DND-41 (cell line): ENCODE measurements around the gene C9orf72.

Experiments used
- ATAC-seq: fragments of 200-7000 bp; cut with Tn5 transposase; 3 replicates; pipeline ENCODE4 v1.9.1; 2021; ENCODE audit warnings: low read depth; ENCODE audit not compliant: insufficient read depth
- DNase-seq: peaks from one replicate; pipeline ENCODE4 v3.0.0-alpha.2; 2020
- H2AFZ ChIP-seq: 2 replicates; pipeline ENCODE4 v1.6.0; 2012; ENCODE audit warnings: low read depth, low read length
- H3K27ac ChIP-seq: 2 replicates; pipeline ENCODE4 v1.5.1; 2012; ENCODE audit warnings: low read length, inconsistent platforms
- H3K27me3 ChIP-seq: fragments of 200-600 bp; sonication (generic); 2 replicates; pipeline ENCODE4 v1.6.0; 2012; ENCODE audit warnings: low read length, mild to moderate bottlenecking, inconsistent platforms; ENCODE audit not compliant: insufficient read depth, poor library complexity
- H3K36me3 ChIP-seq: 2 replicates; pipeline ENCODE4 v1.5.1; 2012; ENCODE audit warnings: low read length, inconsistent platforms; ENCODE audit not compliant: insufficient read depth
- H3K4me1 ChIP-seq: 2 replicates; pipeline ENCODE4 v1.5.1; 2012; ENCODE audit warnings: mild to moderate bottlenecking, low read length; ENCODE audit not compliant: insufficient read depth
- H3K4me2 ChIP-seq: 2 replicates; pipeline ENCODE4 v1.6.0; 2012; ENCODE audit warnings: mild to moderate bottlenecking, moderate library complexity, low read length, inconsistent platforms; ENCODE audit not compliant: insufficient read depth
- H3K4me3 ChIP-seq, 2 experiments: fragments of 200-600 bp in 1 of 2; shearing (Covaris generic) in 1 of 2; 2 replicates each; pipeline ENCODE4 v1.5.1; 2012 to 2016; ENCODE audit warnings: inconsistent platforms in 2 of 2, low read length in 2 of 2, mild to moderate bottlenecking in 2 of 2, low read depth in 1 of 2, moderate library complexity in 1 of 2
- H3K79me2 ChIP-seq: 2 replicates; pipeline ENCODE4 v1.6.0; 2012; ENCODE audit warnings: low read length, inconsistent platforms; ENCODE audit not compliant: insufficient read depth
- H3K9ac ChIP-seq: 2 replicates; pipeline ENCODE4 v1.6.0; 2012; ENCODE audit warnings: low read depth, mild to moderate bottlenecking, inconsistent platforms, low read length, moderate library complexity
- H3K9me3 ChIP-seq: 2 replicates; pipeline ENCODE4 v1.5.1; 2012; ENCODE audit warnings: low read length, moderate library complexity, mild to moderate bottlenecking, inconsistent platforms; ENCODE audit not compliant: insufficient read depth, severe bottlenecking
- H4K20me1 ChIP-seq: 2 replicates; pipeline ENCODE4 v1.6.0; 2012; ENCODE audit warnings: low read length; ENCODE audit not compliant: insufficient read depth
- EZH2 ChIP-seq: IDR thresholded peaks from 3 replicates; pipeline ENCODE4 v1.6.1; 2012; ENCODE audit warnings: borderline replicate concordance, low read depth, mild to moderate bottlenecking, moderate library complexity, low read length, inconsistent platforms; ENCODE audit not compliant: severe bottlenecking
- TF ChIP-seq, protein P1 (sequence below): IDR thresholded peaks from 2 replicates; pipeline ENCODE4 v1.5.1; 2012; ENCODE audit warnings: borderline replicate concordance, low read length, moderate library complexity, mild to moderate bottlenecking; ENCODE audit not compliant: poor library complexity, severe bottlenecking; ENCODE audit errors: extremely low read depth

Gene C9orf72

DNA sequence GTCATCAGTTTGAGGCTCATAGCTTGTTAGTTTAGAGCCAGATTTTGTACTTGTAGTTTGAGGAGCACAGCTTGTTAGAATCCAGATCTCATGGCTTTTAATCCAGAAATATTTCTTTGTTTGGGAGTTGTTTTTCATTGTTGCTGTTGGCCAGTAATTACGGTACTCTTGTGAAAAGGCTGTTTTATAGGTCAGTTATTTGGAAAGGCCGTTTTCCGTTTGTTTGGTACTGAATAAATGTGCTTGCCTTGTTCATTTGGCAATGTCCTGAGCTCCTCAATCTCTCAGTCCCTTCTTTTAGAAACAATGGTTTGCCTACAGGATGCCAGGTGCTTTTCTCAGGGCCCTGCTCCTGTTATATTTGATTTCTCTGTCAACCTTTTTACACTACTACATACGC is 39.1 kb downstream of the C9orf72 start:
- H3K27me3 ChIP-seq, result peaks cover 8% of the 10 kb centered on the region
- no peak overlapping the region for H2AFZ ChIP-seq
- peaks cover 8% of the 10 kb centered on the region; the same call in 1 of the 2 replicates for H3K4me1 ChIP-seq
- DNase-seq (no peak), ATAC-seq (no peak)
- H3K4me3 ChIP-seq, result no peak overlapping the region
- H3K9ac ChIP-seq, result no peak overlapping the region
- H3K36me3 ChIP-seq, result no peaks in the 10 kb centered on the region
- no peaks in the 10 kb centered on the region for H3K9me3 ChIP-seq
- H3K4me2 ChIP-seq, result no peak overlapping the region
- H3K79me2 ChIP-seq, result no peaks in the 10 kb centered on the region
- TF ChIP-seq EZH2, result no peak
- TF ChIP-seq, protein P1, sequence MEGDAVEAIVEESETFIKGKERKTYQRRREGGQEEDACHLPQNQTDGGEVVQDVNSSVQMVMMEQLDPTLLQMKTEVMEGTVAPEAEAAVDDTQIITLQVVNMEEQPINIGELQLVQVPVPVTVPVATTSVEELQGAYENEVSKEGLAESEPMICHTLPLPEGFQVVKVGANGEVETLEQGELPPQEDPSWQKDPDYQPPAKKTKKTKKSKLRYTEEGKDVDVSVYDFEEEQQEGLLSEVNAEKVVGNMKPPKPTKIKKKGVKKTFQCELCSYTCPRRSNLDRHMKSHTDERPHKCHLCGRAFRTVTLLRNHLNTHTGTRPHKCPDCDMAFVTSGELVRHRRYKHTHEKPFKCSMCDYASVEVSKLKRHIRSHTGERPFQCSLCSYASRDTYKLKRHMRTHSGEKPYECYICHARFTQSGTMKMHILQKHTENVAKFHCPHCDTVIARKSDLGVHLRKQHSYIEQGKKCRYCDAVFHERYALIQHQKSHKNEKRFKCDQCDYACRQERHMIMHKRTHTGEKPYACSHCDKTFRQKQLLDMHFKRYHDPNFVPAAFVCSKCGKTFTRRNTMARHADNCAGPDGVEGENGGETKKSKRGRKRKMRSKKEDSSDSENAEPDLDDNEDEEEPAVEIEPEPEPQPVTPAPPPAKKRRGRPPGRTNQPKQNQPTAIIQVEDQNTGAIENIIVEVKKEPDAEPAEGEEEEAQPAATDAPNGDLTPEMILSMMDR, result no peak
- 0 out of 2 replicates have a peak, but pooled peaks cover under 1% of the 10 kb centered on the region for H4K20me1 ChIP-seq
- H3K27ac ChIP-seq, result no peak overlapping the region

DNA sequence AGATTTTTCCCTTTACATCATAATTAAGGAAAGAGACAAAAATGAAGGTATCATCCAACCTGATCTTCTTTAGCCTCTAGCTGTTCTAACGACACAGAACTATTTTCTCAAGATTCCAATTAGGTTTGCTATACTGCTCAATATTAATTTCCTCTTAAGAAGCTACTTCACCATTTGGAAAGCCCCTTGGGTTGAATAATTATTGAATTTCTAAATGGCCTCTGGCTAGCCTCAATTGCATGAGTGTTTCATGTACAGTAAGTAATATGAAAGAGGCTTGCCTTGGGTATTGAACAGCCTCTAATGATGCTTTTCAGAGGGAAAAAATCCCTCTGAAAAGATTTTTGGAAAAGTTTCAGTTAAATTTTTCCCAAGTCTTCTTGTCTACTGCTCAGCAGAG is 40.0 kb downstream of the C9orf72 start:
- Histone ChIP-seq H3K9me3 (no peaks in the 10 kb centered on the region), H3K4me3 (no peak overlapping the region), H3K27ac (no peak overlapping the region), H3K36me3 (no peaks in the 10 kb centered on the region), H4K20me1 (0 out of 2 replicates have a peak, but pooled peaks cover 3% of the 10 kb centered on the region), H3K79me2 (no peaks in the 10 kb centered on the region), H3K27me3 (peaks cover 16% of the 10 kb centered on the region), H3K4me1 (peaks cover 11% of the 10 kb centered on the region; the same call in 1 of the 2 replicates), H3K4me2 (no peak overlapping the region), H3K9ac (no peak overlapping the region), H2AFZ (no peak overlapping the region)
- ATAC-seq, result no peak
- DNase-seq, result no peak
- TF ChIP-seq, protein P1, result no peak
- TF ChIP-seq EZH2, result no peak

DNA sequence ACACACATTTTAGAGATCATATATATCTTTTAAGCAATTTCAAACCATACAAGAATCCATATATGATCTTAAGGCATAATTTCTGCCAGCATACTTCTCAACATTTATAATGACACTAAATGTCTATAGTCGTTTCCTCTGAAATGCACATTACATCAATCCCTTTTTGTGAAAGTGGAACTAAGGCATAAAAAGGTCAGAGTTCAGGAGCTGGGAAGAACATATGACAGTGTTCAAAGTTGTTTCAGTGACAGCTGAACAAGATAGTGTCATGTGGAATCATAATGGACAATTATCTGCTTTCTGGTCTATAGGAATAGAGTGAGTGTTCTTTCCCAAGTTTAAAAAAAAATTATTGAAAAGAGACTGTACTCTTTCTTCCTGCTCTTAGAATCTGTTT is 41.2 kb downstream of the C9orf72 start:
- Histone ChIP-seq H3K4me3 (no peak overlapping the region), H3K9ac (no peak overlapping the region), H2AFZ (no peak overlapping the region), H3K4me2 (no peak overlapping the region), H3K4me1 (peaks cover 11% of the 10 kb centered on the region; the same call in 1 of the 2 replicates), H3K36me3 (no peaks in the 10 kb centered on the region), H3K27ac (no peak overlapping the region), H3K27me3 (peaks cover 25% of the 10 kb centered on the region), H4K20me1 (0 out of 2 replicates have a peak, but pooled peaks cover 3% of the 10 kb centered on the region), H3K79me2 (no peaks in the 10 kb centered on the region), H3K9me3 (no peaks in the 10 kb centered on the region)
- TF ChIP-seq, protein P1, result no peak
- TF ChIP-seq EZH2, result no peak
- ATAC-seq (no peak), DNase-seq (no peak)
